ENCODE results near the gene HNRNPLL. TPM values are rescaled to one million over a fixed set of nuclear protein-coding genes. Genes with fewer than 3 reads are reported as not detected.
A peak's percentile ranks its signal among the peaks of the same experiment; 100 is the strongest.

Gene HNRNPLL
- total and polyA plus RNA-seq, 2 of the 8 experiments (the other 6 are each of a cell fraction or from before 2014, with no cell fraction given): 18.6 to 69.3 TPM

DNA sequence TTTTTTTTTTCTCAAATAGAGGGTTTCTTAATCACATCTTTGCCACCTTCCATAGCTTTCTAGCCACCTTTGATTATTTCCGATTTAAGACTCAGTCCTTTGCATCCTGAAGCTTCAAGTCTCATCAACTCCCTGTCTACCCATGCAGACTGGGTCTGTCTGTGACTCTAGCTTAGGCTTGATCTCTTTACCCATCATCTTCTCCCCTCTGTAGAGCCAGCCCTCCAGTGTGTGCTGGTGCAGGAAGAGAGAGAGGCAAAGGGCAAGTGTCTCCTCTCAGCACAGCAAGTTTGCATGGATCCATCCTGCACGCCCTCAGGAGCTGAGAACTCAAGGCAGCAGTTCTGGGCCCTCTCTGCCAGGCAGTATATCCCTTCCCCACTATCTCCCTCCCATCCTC lies 70.4 kb downstream of the HNRNPLL start:
- Histone ChIP-seq H4K91ac (replicated peaks; ENCODE audit: insufficient read length, low read length) (no peak overlapping the region), H3K79me2 (ENCODE audit: control insufficient read depth in 1 of 2, insufficient read depth in 2 of 2, low read length in 2 of 2) (no peaks in the 10 kb centered on the region), H2BK20ac (ENCODE audit: low read length) (no peak overlapping the region), H3K36me3 (ENCODE audit: control insufficient read depth in 2 of 4, insufficient read depth in 4 of 4, low read length in 3 of 4) (no peaks in the 10 kb centered on the region), H3K4me2 (ENCODE audit: insufficient read depth in 1 of 2, low read depth in 2 of 2, low read length in 2 of 2) (no peak overlapping the region), H3K9me3 (ENCODE audit: insufficient read depth in 2 of 2, low read depth in 1 of 2, low read length in 1 of 2) (no peaks in the 10 kb centered on the region), H2BK5ac (ENCODE audit: low read depth, low read length) (no peak overlapping the region), H3K9ac (replicated peaks in 1 of 4; ENCODE audit: extremely low read depth in 1 of 4, low read depth in 3 of 4, low read length in 3 of 4) (no peak overlapping the region), H2BK15ac (ENCODE audit: low read length) (no peak overlapping the region), H3K23me2 (ENCODE audit: low read depth, low read length) (peaks cover 2% of the 10 kb centered on the region; the same call in 1 of the 2 replicates), H3K4me1 (replicated peaks in 1 of 4; ENCODE audit: control insufficient read depth in 3 of 4, insufficient read depth in 4 of 4, low read length in 3 of 4) (peaks cover 0 to 4% (median under 1%) of the 10 kb centered on the region in 4 experiments; a peak in 4 of 7 replicates), H3K27me3 (replicated peaks in 1 of 4; ENCODE audit: control insufficient read depth in 3 of 4, extremely low read depth in 1 of 4, insufficient read depth in 3 of 4, low read length in 3 of 4) (peaks cover 0 to 12% (median 6%) of the 10 kb centered on the region in 4 experiments; a peak in 4 of 7 replicates), H4K8ac (ENCODE audit: extremely low read depth, insufficient read depth, low read length) (no peak overlapping the region), H3K56ac (replicated peaks; ENCODE audit: insufficient read length, low read depth, low read length) (no peak overlapping the region), H2BK120ac (replicated peaks; ENCODE audit: low read depth, low read length) (no peak overlapping the region), H2AFZ (ENCODE audit: low read length) (peak overlapping the region; percentile 83; the same call in 1 of the 2 replicates), H3K4me3 (ENCODE audit: extremely low read depth in 1 of 4, insufficient read depth in 2 of 4, low read depth in 3 of 4, low read length in 4 of 4) (no peak overlapping the region), H4K20me1 (replicated peaks in 1 of 2; ENCODE audit: control insufficient read depth in 1 of 2, insufficient read depth in 2 of 2, low read length in 2 of 2) (no peaks in the 10 kb centered on the region), H3K27ac (ENCODE audit: low read depth, low read length) (no peak overlapping the region), H3K23ac (ENCODE audit: insufficient read length) (no peak overlapping the region), H2AK5ac (ENCODE audit: low read depth, low read length) (no peak overlapping the region), H3K14ac (ENCODE audit: insufficient read length) (no peak overlapping the region), H3K18ac (ENCODE audit: extremely low read depth, low read length) (no peak overlapping the region), H3K79me1 (ENCODE audit: low read depth, low read length) (no peaks in the 10 kb centered on the region), H2BK12ac (ENCODE audit: low read depth, low read length) (no peak overlapping the region), H3K4ac (replicated peaks; ENCODE audit: insufficient read length, low read depth, low read length) (no peak overlapping the region), H4K5ac (ENCODE audit: insufficient read length, low read depth, low read length) (no peak overlapping the region)
- FAIRE-seq: no peak
- ChIA-PET CTCF (ENCODE audit: partially characterized antibody) (interaction anchor here (0.6 to 5.1 kb wide), 11 partner anchors 9 to 294 kb away, joined by 3 to 47 read pairs (median 5); no protein-coding TSS in a partner anchor), POLR2A (ENCODE audit: partially characterized antibody) (interaction anchor here (1.1 to 2.0 kb wide), 2 partner anchors 211 to 219 kb away, joined by 3 to 8 read pairs; partner anchors contain the start of gene SRSF7)
- DNase-seq (ENCODE audit: low read depth in 1 of 2, low spot score in 2 of 2): no peak
- 88% methylated on average over 2 of the region's 2 CpGs; no CpG with 5 or more reads in 1 of the 2 experiments for WGBS, 2 experiments (ENCODE audit: extremely low coverage in 1 of 2, insufficient coverage in 1 of 2, insufficient read length in 1 of 2, insufficient replicate concordance in 2 of 2, low coverage in 1 of 2, low lambda C conversion rate in 2 of 2, missing lambda C conversion rate in 1 of 2)
- TF ChIP-seq SRF (IDR thresholded peaks at IDR 0.05; ENCODE audit: low read depth, low read length): no peak
- no peak for TF ChIP-seq EGR1 (IDR thresholded peaks at IDR 0.05; ENCODE audit: borderline replicate concordance, low read depth, low read length)
- no peak for TF ChIP-seq POU5F1 (IDR thresholded peaks at IDR 0.05; ENCODE audit: low read depth, low read length)
- TF ChIP-seq JUN (IDR thresholded peaks at IDR 0.05; ENCODE audit: low read depth, low read length): no peak
- TF ChIP-seq ZNF274 (IDR thresholded peaks at IDR 0.05; ENCODE audit: borderline replicate concordance, extremely low read depth, low read length): no peak
- TF ChIP-seq, protein P1, sequence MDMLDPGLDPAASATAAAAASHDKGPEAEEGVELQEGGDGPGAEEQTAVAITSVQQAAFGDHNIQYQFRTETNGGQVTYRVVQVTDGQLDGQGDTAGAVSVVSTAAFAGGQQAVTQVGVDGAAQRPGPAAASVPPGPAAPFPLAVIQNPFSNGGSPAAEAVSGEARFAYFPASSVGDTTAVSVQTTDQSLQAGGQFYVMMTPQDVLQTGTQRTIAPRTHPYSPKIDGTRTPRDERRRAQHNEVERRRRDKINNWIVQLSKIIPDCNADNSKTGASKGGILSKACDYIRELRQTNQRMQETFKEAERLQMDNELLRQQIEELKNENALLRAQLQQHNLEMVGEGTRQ (IDR thresholded peaks at IDR 0.05; ENCODE audit: low read length): no peak
- no peak for TF ChIP-seq RFX5 (IDR thresholded peaks at IDR 0.05; ENCODE audit: borderline replicate concordance, low read depth, low read length)
- no peak for TF ChIP-seq TAF7 (optimal IDR thresholded peaks at IDR 0.05; ENCODE audit: borderline replicate concordance, low read depth, low read length)
- TF ChIP-seq, protein P2, sequence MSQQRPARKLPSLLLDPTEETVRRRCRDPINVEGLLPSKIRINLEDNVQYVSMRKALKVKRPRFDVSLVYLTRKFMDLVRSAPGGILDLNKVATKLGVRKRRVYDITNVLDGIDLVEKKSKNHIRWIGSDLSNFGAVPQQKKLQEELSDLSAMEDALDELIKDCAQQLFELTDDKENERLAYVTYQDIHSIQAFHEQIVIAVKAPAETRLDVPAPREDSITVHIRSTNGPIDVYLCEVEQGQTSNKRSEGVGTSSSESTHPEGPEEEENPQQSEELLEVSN (IDR thresholded peaks at IDR 0.05): no peak
- no peak for TF ChIP-seq RBBP5 (IDR thresholded peaks at IDR 0.05; ENCODE audit: borderline replicate concordance, low read depth, low read length)

Measured in H1 (cell line).